HFF-Myc (cell line): ENCODE measurements around the gene ZNHIT2.

Source experiments
- DNase-seq: peaks from one replicate; pipeline ENCODE4 v3.0.0-alpha.2; 2011; ENCODE audit warnings: low read depth; ENCODE audit errors: extremely low read depth
- H3K4me3 ChIP-seq: replicated peaks from 2 replicates; pipeline ENCODE4 v1.5.1; 2011; ENCODE audit warnings: low read depth, mild to moderate bottlenecking, control low read depth, low read length
- CTCF ChIP-seq: IDR thresholded peaks from 2 replicates; pipeline ENCODE4 v1.5.1; 2012; ENCODE audit warnings: mild to moderate bottlenecking, low read depth, low read length, control low read depth; ENCODE audit errors: missing control alignments

The ZNHIT2 gene

GRCh38 chr11:65118097-65118837, 766 bp upstream of the ZNHIT2 start:
- no peak for DNase-seq
- no peak for TF ChIP-seq CTCF

GRCh38 chr11:65116370-65117205, 913 bp downstream of the ZNHIT2 start:
- no peak for TF ChIP-seq CTCF
- no peak for DNase-seq
- H3K4me3 ChIP-seq: peak overlapping the region; percentile 94

More at GRCh38 chr11:65118097-65118837, 766 bp upstream of the ZNHIT2 start:
- H3K4me3 ChIP-seq: no peak overlapping the region

GRCh38 chr11:65115361-65116082, 2.0 kb downstream of the ZNHIT2 start:
- DNase-seq: no peak
- peak overlapping the region; percentile 94; the same call in 1 of the 2 replicates for H3K4me3 ChIP-seq

GRCh38 chr11:65114538-65115171, 2.8 kb downstream of the ZNHIT2 start:
- no peak for DNase-seq
- TF ChIP-seq CTCF: no peak
- H3K4me3 ChIP-seq: no peak overlapping the region

More at GRCh38 chr11:65115361-65116082, 2.0 kb downstream of the ZNHIT2 start:
- TF ChIP-seq CTCF: no peak

GRCh38 chr11:65113839-65114238, 3.7 kb downstream of the ZNHIT2 start:
- no peak for DNase-seq
- no peak overlapping the region for H3K4me3 ChIP-seq
- no peak for TF ChIP-seq CTCF

GRCh38 chr11:65113361-65113756, 4.1 kb downstream of the ZNHIT2 start:
- TF ChIP-seq CTCF: no peak
- DNase-seq: no peak
- H3K4me3 ChIP-seq: peak overlapping the region; percentile 52
